ENCODE measurements around the gene TMEM212. TPM values are rescaled to one million over a fixed set of nuclear protein-coding genes. Genes with fewer than 3 reads are reported as not detected.
A peak's percentile ranks its signal among the peaks of the same experiment; 100 is the strongest.

Gene TMEM212
- total and polyA plus RNA-seq, 2 of the 13 experiments (the other 11 are each of a cell fraction or from before 2014, with no cell fraction given): not detected

GRCh38 chr3:171841620-171842000, 1.5 kb upstream of the TMEM212 start:
- BruUV-seq (replicated peaks): TSS peak; percentile 93
- H3K79me2 ChIP-seq (ENCODE audit: insufficient read depth, low read length): peaks cover 19% of the 10 kb centered on the region
- no peaks in the 10 kb centered on the region for H3K27me3 ChIP-seq (ENCODE audit: control insufficient read depth in 1 of 2, insufficient read depth in 2 of 2, low read length in 2 of 2)
- ChIA-PET POLR2A (interaction anchor here (0.7 to 6.3 kb wide), 29 partner anchors 11 to 797 kb away, joined by 3 to 91 read pairs (median 6); partner anchors contain the start of genes FNDC3B and PLD1), CTCF (ENCODE audit: low intra/inter-chr PET ratio, low total read pairs) (no interaction called here)
- peak overlapping the region in 1 of 3 experiments; percentile 3; a peak in 1 of 6 replicates for H3K4me3 ChIP-seq (replicated peaks in 1 of 3; ENCODE audit: insufficient read depth in 1 of 3, low read depth in 2 of 3, low read length in 3 of 3)
- H3K27ac ChIP-seq (ENCODE audit: extremely low read length, insufficient read depth, low read length): peak overlapping the region; percentile 100
- H3K4me1 ChIP-seq (ENCODE audit: insufficient read depth, low read length): peaks cover 99% of the 10 kb centered on the region
- H3K9ac ChIP-seq (ENCODE audit: insufficient read depth, low read depth, low read length): peak overlapping the region; percentile 68
- in situ Hi-C loops (cut with HindIII; ENCODE audit: extremely low pct_ligation_motif_present, low pct_unique_long_range_greater_than_20kb) (loop anchor here (10.0 kb wide), 1 partner anchor 193 kb away; the partner anchor contains the start of gene FNDC3B), intact Hi-C loops (cut with micrococcal nuclease; ENCODE audit: unreplicated experiment) (loop anchor here (1.0 to 10.0 kb wide), 3 partner anchors 42 to 197 kb away; partner anchors contain the start of gene FNDC3B)
- TF ChIP-seq POLR2A (IDR thresholded peaks at IDR 0.05; ENCODE audit: insufficient read depth in 1 of 2, low read depth in 2 of 2, low read length in 2 of 2) (0 out of 4 replicates have a peak, but pooled peaks of 1 of the 2 experiments have one; percentile 8), ASH2L (IDR thresholded peaks at IDR 0.05; ENCODE audit: insufficient read length, low read depth, low read length) (peak; percentile 7), BCL6 (CRISPR knock-in tag; IDR thresholded peaks at IDR 0.05) (peak; percentile 61), USF2 (IDR thresholded peaks at IDR 0.05; ENCODE audit: low read depth, low read length) (no peak), USF2 (CRISPR knock-in tag; IDR thresholded peaks at IDR 0.05; ENCODE audit: borderline replicate concordance) (0 out of 2 replicates have a peak, but pooled peaks have one; percentile 10), NCOA1 (CRISPR knock-in tag; IDR thresholded peaks at IDR 0.05) (no peak), ZNF816 (CRISPR knock-in tag; IDR thresholded peaks at IDR 0.05; ENCODE audit: borderline replicate concordance) (peak; percentile 2; the same call in 1 of the 2 replicates), POGK (CRISPR knock-in tag; conservative IDR thresholded peaks at IDR 0.05) (0 out of 2 replicates have a peak, but pooled peaks have one; percentile 5), EHMT2 (IDR thresholded peaks at IDR 0.05; ENCODE audit: borderline replicate concordance, low read depth, low read length) (0 out of 2 replicates have a peak, but pooled peaks have one; percentile 2), SMAD1 (CRISPR knock-in tag; IDR thresholded peaks at IDR 0.05; ENCODE audit: borderline replicate concordance, low read depth) (no peak), EP300 (IDR thresholded peaks at IDR 0.05; ENCODE audit: low read depth in 2 of 2, low read length in 2 of 2) (no peak), EP300 (CRISPR knock-in tag; IDR thresholded peaks at IDR 0.05; ENCODE audit: borderline replicate concordance) (no peak), GFI1 (CRISPR knock-in tag; IDR thresholded peaks at IDR 0.05; ENCODE audit: borderline replicate concordance) (0 out of 2 replicates have a peak, but pooled peaks have one; percentile 8)
- FAIRE-seq: no peak
- no peaks in the 10 kb centered on the region for H3K36me3 ChIP-seq (replicated peaks in 1 of 2; ENCODE audit: control insufficient read depth in 1 of 2, insufficient read depth in 2 of 2, low read length in 2 of 2)
- H3K4me2 ChIP-seq (ENCODE audit: low read depth, low read length): peak overlapping the region; percentile 48
- 0% methylated on average over 1 of the region's 1 CpG for WGBS (ENCODE audit: low lambda C conversion rate)
- ATAC-seq: peak; percentile 20
- H2AFZ ChIP-seq (ENCODE audit: low read length): no peak overlapping the region
- no peaks in the 10 kb centered on the region for H3K9me3 ChIP-seq (ENCODE audit: low read length)
- H4K20me1 ChIP-seq (ENCODE audit: insufficient read depth, low read length): no peaks in the 10 kb centered on the region
- peak; percentile 42 for DNase-seq (ENCODE audit: low spot score)

All from HepG2 (cell line).